ENCODE measurements around the gene KLHDC4. TPM values are rescaled to one million over a fixed set of nuclear protein-coding genes. Genes with fewer than 3 reads are reported as not detected.

Gene KLHDC4
- total and polyA plus RNA-seq, 10 of the 15 experiments (the other 5 are each of a cell fraction or from before 2014, with no cell fraction given): 0.80 to 62.1 (median 32.8) TPM

GRCh38 chr16:87702325-87702811 is 63.4 kb downstream of the KLHDC4 start (continued):
- no peak for TF ChIP-seq RB1 (IDR thresholded peaks at IDR 0.05; ENCODE audit: borderline replicate concordance)
- TF ChIP-seq ZNF24 (IDR thresholded peaks at IDR 0.05): no peak

DNA sequence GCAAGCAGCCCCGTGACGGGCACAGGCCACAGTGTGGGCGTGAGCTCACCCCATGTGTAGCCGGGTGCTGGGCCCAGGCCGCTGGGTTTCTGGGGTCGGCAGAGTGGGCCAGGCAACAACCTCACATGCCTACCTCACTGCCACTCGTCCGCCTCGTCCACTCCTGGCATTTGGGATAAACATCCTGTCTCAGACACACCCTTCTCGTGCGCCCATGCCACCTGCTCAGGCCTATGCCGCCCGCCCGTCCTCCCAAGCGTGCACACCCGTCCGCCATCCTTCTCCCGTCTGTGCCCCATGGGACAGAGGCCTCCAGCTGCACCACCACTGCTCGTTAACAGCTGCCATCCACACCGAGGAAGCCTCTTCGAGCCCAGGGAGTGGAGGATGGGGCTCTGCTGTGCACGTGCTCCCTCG is 64.3 kb downstream of the KLHDC4 start:
- intact Hi-C loops (cut with micrococcal nuclease; ENCODE audit: unreplicated experiment): loop anchor here (5.0 kb wide), 1 partner anchor 66 kb away; the partner anchor contains the start of gene KLHDC4
- FAIRE-seq: no peak
- in situ Hi-C loops (cut with MboI): no loop called here
- no peak overlapping the region for H3K27ac ChIP-seq (ENCODE audit: control insufficient read depth, insufficient read depth)
- TF ChIP-seq EP300 (IDR thresholded peaks at IDR 0.05; ENCODE audit: borderline replicate concordance in 1 of 2, control insufficient read depth in 1 of 2, low read depth in 2 of 2, low read length in 2 of 2): no peak
- TF ChIP-seq POLR2A (IDR thresholded peaks at IDR 0.05; ENCODE audit: low read depth, low read length): peak; percentile 44; the same call in 1 of the 2 replicates
- peak; percentile 29 for TF ChIP-seq USF1 (IDR thresholded peaks at IDR 0.05; ENCODE audit: borderline replicate concordance, extremely low read length, insufficient read depth, low read depth, low read length)
- TF ChIP-seq CHD4 (IDR thresholded peaks at IDR 0.05): no peak
- no peak for TF ChIP-seq DPF2 (IDR thresholded peaks at IDR 0.05)
- TF ChIP-seq TCF3 (IDR thresholded peaks at IDR 0.05; ENCODE audit: borderline replicate concordance, insufficient read depth, low read depth, low read length): 0 out of 2 replicates have a peak, but pooled peaks have one; percentile 60
- no TSS peak for BruUV-seq (replicated peaks)
- H3K9ac ChIP-seq (ENCODE audit: control insufficient read depth, insufficient read depth, low read length): no peak overlapping the region
- H2AFZ ChIP-seq (ENCODE audit: control insufficient read depth, low read depth, low read length): no peak overlapping the region
- RAD21 ChIA-PET (ENCODE audit: unreplicated experiment): interaction anchor here (1.1 kb wide), 1 partner anchor 68 kb away, joined by 3 read pairs; no protein-coding TSS in a partner anchor
- peaks cover 46% of the 10 kb centered on the region for H3K4me1 ChIP-seq (ENCODE audit: control insufficient read depth, insufficient read depth, low read length)
- DNase-seq (ENCODE audit: low read depth, low spot score): no peak
- H3K27me3 ChIP-seq (replicated peaks in 1 of 2; ENCODE audit: control insufficient read depth in 2 of 2, insufficient read depth in 2 of 2, low read length in 1 of 2): no peaks in the 10 kb centered on the region
- H3K4me2 ChIP-seq (ENCODE audit: control insufficient read depth, insufficient read depth): no peak overlapping the region
- CTCF ChIA-PET: interaction anchor here (1.2 to 1.9 kb wide), 3 partner anchors 21 to 68 kb away, joined by 4 to 10 read pairs (median 6); no protein-coding TSS in a partner anchor
- POLR2A ChIA-PET: no interaction called here
- SMC1A ChIA-PET (ENCODE audit: uncharacterized antibody, unreplicated experiment): interaction anchor here (1.0 kb wide), 1 partner anchor 68 kb away, joined by 4 read pairs; no protein-coding TSS in a partner anchor
- ATAC-seq: peak; percentile 5; the same call in 2 of the 3 replicates
- H3K4me3 ChIP-seq: no peak overlapping the region
- no peaks in the 10 kb centered on the region for H3K79me2 ChIP-seq (ENCODE audit: control insufficient read depth, insufficient read depth, low read length)
- H4K20me1 ChIP-seq (ENCODE audit: control insufficient read depth, insufficient read depth): no peaks in the 10 kb centered on the region
- no peaks in the 10 kb centered on the region for H3K9me3 ChIP-seq (replicated peaks; ENCODE audit: control insufficient read depth, insufficient read depth, low read length)
- peaks cover 6 to 12% of the 10 kb centered on the region in 2 experiments; a peak in 2 of 4 replicates for H3K36me3 ChIP-seq (ENCODE audit: control insufficient read depth in 2 of 2, insufficient read depth in 2 of 2, low read length in 1 of 2)
- 46% methylated on average over 23 of the region's 23 CpGs for WGBS (ENCODE audit: insufficient coverage, insufficient replicate concordance, low lambda C conversion rate, missing lambda C conversion rate)

Data from GM12878 (cell line).